IPS-15b (cell line): Measurements from ENCODE around the gene MFNG.
A peak's percentile ranks its signal among the peaks of the same experiment; 100 is the strongest.

Experiments
- H3K27me3 ChIP-seq: one replicate; pipeline ENCODE4 v1.6.1; 2013; ENCODE audit warnings: low read length; ENCODE audit not compliant: control insufficient read depth, insufficient read depth
- H3K36me3 ChIP-seq: one replicate; pipeline ENCODE4 v1.6.1; 2013; ENCODE audit warnings: low read length; ENCODE audit not compliant: control insufficient read depth, insufficient read depth
- H3K4me1 ChIP-seq: one replicate; pipeline ENCODE4 v1.6.1; 2013; ENCODE audit warnings: mild to moderate bottlenecking, low read length; ENCODE audit not compliant: control insufficient read depth, insufficient read depth
- H3K4me3 ChIP-seq: one replicate; pipeline ENCODE4 v1.5.1; 2013; ENCODE audit warnings: low read depth, low read length
- H3K9ac ChIP-seq: one replicate; pipeline ENCODE4 v1.6.1; 2013; ENCODE audit warnings: low read depth, mild to moderate bottlenecking, low read length
- H3K9me3 ChIP-seq: one replicate; pipeline ENCODE4 v1.6.1; 2013; ENCODE audit warnings: mild to moderate bottlenecking, low read length; ENCODE audit not compliant: control insufficient read depth, insufficient read depth

The MFNG gene

DNA sequence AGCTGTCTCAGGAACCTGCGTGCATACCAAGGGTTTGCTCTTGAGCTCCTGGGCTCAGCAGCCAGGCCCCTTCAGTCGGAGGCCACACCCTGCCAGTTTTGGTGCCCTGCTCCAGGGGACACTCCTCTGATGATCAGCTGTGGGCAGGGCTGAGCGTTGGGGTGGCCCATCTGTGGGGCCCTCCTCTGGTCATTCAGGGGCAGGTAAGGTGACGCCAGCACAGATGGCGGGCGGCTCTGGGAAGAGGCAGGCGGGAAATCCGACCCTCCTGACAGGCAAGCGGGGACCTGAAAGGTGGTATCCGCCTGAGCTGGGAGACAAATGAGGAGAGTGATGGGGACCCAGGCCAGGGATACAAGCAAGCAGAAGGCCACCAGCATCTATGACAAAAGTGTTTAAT is 3.8 kb upstream of the MFNG start:
- H3K36me3 ChIP-seq = peaks cover 4% of the 10 kb centered on the region
- H3K9me3 ChIP-seq = no peaks in the 10 kb centered on the region
- no peaks in the 10 kb centered on the region for H3K27me3 ChIP-seq
- no peak overlapping the region for H3K9ac ChIP-seq
- H3K4me1 ChIP-seq = peaks cover 6% of the 10 kb centered on the region
- no peak overlapping the region for H3K4me3 ChIP-seq

GRCh38 chr22:37488337-37489135 is 2.4 kb upstream of the MFNG start:
- Histone ChIP-seq H3K4me3 (no peak overlapping the region), H3K9me3 (no peaks in the 10 kb centered on the region), H3K27me3 (no peaks in the 10 kb centered on the region), H3K36me3 (peaks cover 4% of the 10 kb centered on the region), H3K9ac (no peak overlapping the region), H3K4me1 (peaks cover 6% of the 10 kb centered on the region)

GRCh38 chr22:37487571-37487970 is 1.4 kb upstream of the MFNG start:
- Histone ChIP-seq H3K9ac (no peak overlapping the region), H3K4me1 (peaks cover 4% of the 10 kb centered on the region), H3K27me3 (no peaks in the 10 kb centered on the region), H3K9me3 (no peaks in the 10 kb centered on the region), H3K4me3 (no peak overlapping the region), H3K36me3 (peaks cover 4% of the 10 kb centered on the region)

DNA sequence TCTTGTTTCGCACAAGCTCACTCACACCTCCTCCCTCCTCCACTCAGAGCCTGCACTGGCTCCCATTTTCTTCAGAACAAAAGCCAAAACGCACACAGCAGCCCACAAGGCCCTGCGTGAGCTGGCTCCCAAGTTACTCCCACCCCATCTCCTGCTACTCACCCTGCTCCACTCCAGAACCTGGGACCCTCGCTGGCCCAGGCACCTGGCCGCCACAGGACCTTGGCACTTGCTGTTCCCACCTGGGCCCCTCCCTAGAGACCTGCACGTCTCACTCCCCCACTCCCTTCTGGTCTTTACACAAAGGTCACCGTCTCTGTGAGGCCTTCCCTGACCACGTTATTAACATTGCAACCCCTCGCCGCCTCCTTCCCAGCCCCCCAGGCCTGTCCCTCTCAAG is 945 bp upstream of the MFNG start:
- Histone ChIP-seq H3K36me3 (peaks cover 4% of the 10 kb centered on the region), H3K9me3 (no peaks in the 10 kb centered on the region), H3K4me3 (no peak overlapping the region), H3K4me1 (peaks cover 4% of the 10 kb centered on the region), H3K9ac (no peak overlapping the region), H3K27me3 (no peaks in the 10 kb centered on the region)

- peak overlapping the region; percentile 45 for H3K4me3 ChIP-seq
- H3K4me1 ChIP-seq = peaks cover 4% of the 10 kb centered on the region
- no peak overlapping the region for H3K9ac ChIP-seq
- peaks cover 4% of the 10 kb centered on the region for H3K36me3 ChIP-seq
- no peaks in the 10 kb centered on the region for H3K27me3 ChIP-seq
- H3K9me3 ChIP-seq = no peaks in the 10 kb centered on the region
These were observed 575 bp downstream of the MFNG start for GRCh38 chr22:37485395-37486223.

DNA sequence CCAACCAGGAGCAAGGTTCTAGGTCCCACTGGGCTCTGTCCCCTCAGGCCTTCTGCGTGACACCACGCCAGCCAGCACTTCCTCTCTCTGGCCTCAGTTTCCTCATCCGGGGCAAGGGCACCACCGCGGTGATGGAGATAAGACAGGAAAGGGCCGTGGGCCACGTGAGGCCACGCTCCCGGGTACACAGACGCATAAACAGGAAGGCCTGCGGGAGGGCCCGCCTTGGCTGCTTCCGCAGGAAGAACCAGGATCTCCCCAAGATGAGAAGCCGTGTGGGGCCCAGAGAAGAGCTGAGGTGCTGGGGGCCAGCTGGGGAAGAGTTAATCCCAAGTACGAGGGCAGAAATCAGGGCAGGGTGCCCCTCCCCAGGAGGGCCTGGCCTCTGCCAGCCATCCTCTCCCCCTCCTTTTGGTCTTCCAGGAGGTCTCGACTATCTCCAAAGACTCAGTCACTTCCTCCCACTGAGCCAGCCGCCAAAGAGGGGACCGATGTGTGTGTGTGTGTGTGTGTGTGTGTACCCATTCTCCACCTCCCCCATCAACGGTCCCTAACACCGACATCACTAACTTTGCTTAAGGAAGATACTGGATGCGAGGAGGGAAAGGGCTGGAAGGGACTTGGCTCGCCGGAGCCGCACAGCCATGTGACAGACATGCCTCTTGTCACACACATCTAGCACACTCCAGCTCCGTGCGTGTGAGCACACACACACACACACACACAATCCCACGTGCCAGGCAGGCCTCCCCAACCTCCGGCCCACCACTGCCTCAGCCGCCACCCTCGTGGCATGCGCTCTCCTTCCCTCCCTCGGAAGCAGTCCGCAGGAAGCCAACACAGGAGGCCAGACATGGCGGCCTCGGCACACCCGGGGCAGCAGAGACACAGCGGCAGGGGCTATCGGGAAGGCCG is 1.4 kb downstream of the MFNG start:
- H3K4me1 ChIP-seq = peaks cover 4% of the 10 kb centered on the region
- H3K36me3 ChIP-seq = no peaks in the 10 kb centered on the region
- no peaks in the 10 kb centered on the region for H3K9me3 ChIP-seq
- no peaks in the 10 kb centered on the region for H3K27me3 ChIP-seq
- H3K9ac ChIP-seq = no peak overlapping the region
- H3K4me3 ChIP-seq = no peak overlapping the region

GRCh38 chr22:37483050-37483449 is 3.1 kb downstream of the MFNG start:
- no peaks in the 10 kb centered on the region for H3K27me3 ChIP-seq
- H3K9ac ChIP-seq = no peak overlapping the region
- peaks cover 4% of the 10 kb centered on the region for H3K4me1 ChIP-seq
- no peak overlapping the region for H3K4me3 ChIP-seq
- no peaks in the 10 kb centered on the region for H3K9me3 ChIP-seq
- H3K36me3 ChIP-seq = no peaks in the 10 kb centered on the region

GRCh38 chr22:37482244-37482643 is 3.9 kb downstream of the MFNG start:
- Histone ChIP-seq H3K27me3 (no peaks in the 10 kb centered on the region), H3K4me3 (no peak overlapping the region), H3K9me3 (no peaks in the 10 kb centered on the region), H3K9ac (no peak overlapping the region), H3K4me1 (peaks cover 4% of the 10 kb centered on the region), H3K36me3 (no peaks in the 10 kb centered on the region)

DNA sequence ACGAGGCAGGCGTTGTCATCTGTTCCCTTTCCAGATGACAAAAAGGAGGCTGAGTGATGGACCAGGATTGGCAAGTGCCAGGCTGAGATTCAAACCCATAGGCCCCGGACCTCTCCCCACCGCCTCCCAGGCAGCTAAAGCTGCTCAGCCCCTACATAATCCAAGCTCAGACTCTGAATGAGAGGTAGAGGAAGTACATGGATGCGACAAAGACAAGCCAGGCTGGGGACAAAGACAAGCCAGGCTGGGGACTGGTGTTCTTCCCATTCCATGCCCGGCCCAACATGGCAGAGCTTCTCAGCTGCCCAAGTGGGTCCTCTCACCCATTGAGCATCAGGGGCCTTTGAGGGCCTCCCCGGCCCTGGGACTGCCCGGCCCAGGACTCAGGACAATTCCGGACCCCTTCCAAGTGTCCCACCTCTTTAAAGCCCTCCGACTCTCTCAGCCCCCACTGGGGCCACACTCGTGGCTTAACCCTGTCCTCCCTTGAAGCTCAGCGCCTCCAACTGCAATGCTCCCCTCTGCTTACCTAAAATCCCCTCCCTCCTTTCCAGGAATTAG is 4.8 kb downstream of the MFNG start:
- H3K4me3 ChIP-seq = no peak overlapping the region
- peaks cover 1% of the 10 kb centered on the region for H3K4me1 ChIP-seq
- no peaks in the 10 kb centered on the region for H3K36me3 ChIP-seq
- H3K27me3 ChIP-seq = no peaks in the 10 kb centered on the region
- H3K9me3 ChIP-seq = no peaks in the 10 kb centered on the region
- H3K9ac ChIP-seq = no peak overlapping the region

GRCh38 chr22:37480387-37481346 is 5.5 kb downstream of the MFNG start:
- H3K9ac ChIP-seq = no peak overlapping the region
- no peaks in the 10 kb centered on the region for H3K9me3 ChIP-seq
- no peaks in the 10 kb centered on the region for H3K27me3 ChIP-seq
- H3K36me3 ChIP-seq = no peaks in the 10 kb centered on the region
- no peak overlapping the region for H3K4me3 ChIP-seq
- H3K4me1 ChIP-seq = no peaks in the 10 kb centered on the region
